Upper lobe of left lung (tissue), 6 donors: ENCODE measurements around the gene ZNF688. TPM values are rescaled to one million over a fixed set of nuclear protein-coding genes. Genes with fewer than 3 reads are reported as not detected.
"Not testable (repeated sequence)": the region's sequence is repeated elsewhere in the genome, so short reads cannot be mapped to it uniquely, and the experiment has no call there.

Experiments used
- ATAC-seq, 2 donors: fragments of 200-7000 bp; cut with Tn5 transposase; one replicate each; pipeline ENCODE4 v1.9.1; 2022; ENCODE audit warnings: mild to moderate bottlenecking in 2 of 2, moderate library complexity in 2 of 2; ENCODE audit not compliant: low FRiP score in 2 of 2
- DNase-seq, 2 donors: peaks; one replicate each; pipeline ENCODE4 v3.0.0-alpha.2; 2019 to 2020
- H3K27ac ChIP-seq, 4 donors: fragments of 200-600 bp; sonication (generic); one replicate each; pipeline ENCODE4 v1.5.1; 2016 to 2019
- H3K27me3 ChIP-seq, 4 donors: fragments of 200-600 bp; sonication (generic); one replicate each; pipeline ENCODE4 v1.5.1; 2017 to 2019
- H3K36me3 ChIP-seq, 4 donors: fragments of 200-600 bp; sonication (generic); one replicate each; pipeline ENCODE4 v1.5.1; 2016 to 2019
- H3K4me1 ChIP-seq, 4 donors: fragments of 200-600 bp; sonication (generic); one replicate each; pipeline ENCODE4 v1.5.1; 2018 to 2019
- H3K4me3 ChIP-seq, 4 donors: fragments of 200-600 bp; sonication (generic); one replicate each; pipeline ENCODE4 v1.5.1; 2017 to 2019; ENCODE audit warnings: mild to moderate bottlenecking in 2 of 4, moderate library complexity in 1 of 4
- H3K9me3 ChIP-seq, 4 donors: fragments of 200-600 bp; sonication (generic); one replicate each; pipeline ENCODE4 v1.5.1; 2018 to 2019
- CTCF ChIP-seq, 6 experiments: fragments of 450-650 bp in 4 of 6; fragments of 200-600 bp in 2 of 6; sonication (generic) in 2 of 6; IDR thresholded peaks; one replicate each; pipeline ENCODE4 v1.5.1; 2016 to 2019; ENCODE audit warnings: antibody characterized with exemption in 6 of 6
- EP300 ChIP-seq, 4 donors: sonication (generic); formaldehyde crosslinking; IDR thresholded peaks; one replicate each; pipeline ENCODE4 v1.5.1; 2017; ENCODE audit warnings: antibody characterized with exemption in 4 of 4, control low read depth in 2 of 4
- POLR2A ChIP-seq, 4 donors: fragments of 450-650 bp; IDR thresholded peaks; one replicate each; pipeline ENCODE4 v1.5.1; 2016 to 2017; ENCODE audit warnings: antibody characterized with exemption in 4 of 4, mild to moderate bottlenecking in 2 of 4
- POLR2AphosphoS5 ChIP-seq, 2 donors: sonication (generic); formaldehyde crosslinking; IDR thresholded peaks; one replicate each; pipeline ENCODE4 v1.5.1; 2017; ENCODE audit warnings: antibody characterized with exemption in 2 of 2
- WGBS, 2 donors: methylation state at CpG; one replicate each; pipeline ENCODE4 v1.1.5; 2017 to 2018; 5-methylcytosine and 5-hydroxymethylcytosine counted together
- total RNA-seq, 6 donors: library from RNA; depleted of rRNA in 4 of 6; stranded (reverse); fragments of >200 nt in 4 of 6; gene quantifications; one replicate each; pipeline versions ENCODE4 v1.1.0 to v1.2.1, GENCODE V29; 2016 to 2021
- donor health status: DM: no; HTN: no; CAD: no; lungs with moderate emphysema.
- donor health status: DM: no; HTN: yes; CAD: no; lungs with severe emphysema.

The ZNF688 gene
- total RNA-seq, 6 donors from 2014 or later, result 15.0 to 34.6 (median 18.8) TPM

DNA sequence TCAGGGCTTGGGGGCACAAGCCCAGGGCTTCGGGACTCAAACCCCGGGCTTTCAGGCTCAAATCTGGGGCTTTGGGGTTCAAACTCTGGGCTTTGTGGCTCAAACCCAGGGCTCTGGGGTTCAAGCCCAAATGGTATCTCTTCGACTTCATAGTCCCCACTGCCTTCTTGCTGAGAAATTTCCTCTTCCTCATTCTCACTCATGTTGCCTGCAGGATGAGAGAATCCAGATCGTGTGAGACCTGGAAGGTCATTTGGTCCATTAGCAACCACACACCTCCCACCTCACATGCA is 45.7 kb downstream of the ZNF688 start:
- no peaks in the 10 kb centered on the region for H3K27me3 ChIP-seq
- TF ChIP-seq POLR2A (IDR thresholded peaks at IDR 0.05), result no peak
- TF ChIP-seq EP300 (IDR thresholded peaks at IDR 0.05), result no peak
- TF ChIP-seq CTCF (IDR thresholded peaks at IDR 0.05), result no peak
- no peak for TF ChIP-seq POLR2AphosphoS5 (IDR thresholded peaks at IDR 0.05)
- WGBS, 2 donors, result 52 to 59% methylated on average over 4 of the region's 4 CpGs
- H3K36me3 ChIP-seq, result peaks cover 0 to 17% (median 8%) of the 10 kb centered on the region in 4 donors
- no peaks in the 10 kb centered on the region for H3K9me3 ChIP-seq
- peak overlapping the region; percentile 96 to 99 (median 98) for H3K27ac ChIP-seq
- peak overlapping the region; percentile 38 to 93 (median 84) for H3K4me3 ChIP-seq
- DNase-seq, result no peak
- H3K4me1 ChIP-seq, result peaks cover 11 to 45% (median 23%) of the 10 kb centered on the region in 4 donors
- no peak for ATAC-seq

DNA sequence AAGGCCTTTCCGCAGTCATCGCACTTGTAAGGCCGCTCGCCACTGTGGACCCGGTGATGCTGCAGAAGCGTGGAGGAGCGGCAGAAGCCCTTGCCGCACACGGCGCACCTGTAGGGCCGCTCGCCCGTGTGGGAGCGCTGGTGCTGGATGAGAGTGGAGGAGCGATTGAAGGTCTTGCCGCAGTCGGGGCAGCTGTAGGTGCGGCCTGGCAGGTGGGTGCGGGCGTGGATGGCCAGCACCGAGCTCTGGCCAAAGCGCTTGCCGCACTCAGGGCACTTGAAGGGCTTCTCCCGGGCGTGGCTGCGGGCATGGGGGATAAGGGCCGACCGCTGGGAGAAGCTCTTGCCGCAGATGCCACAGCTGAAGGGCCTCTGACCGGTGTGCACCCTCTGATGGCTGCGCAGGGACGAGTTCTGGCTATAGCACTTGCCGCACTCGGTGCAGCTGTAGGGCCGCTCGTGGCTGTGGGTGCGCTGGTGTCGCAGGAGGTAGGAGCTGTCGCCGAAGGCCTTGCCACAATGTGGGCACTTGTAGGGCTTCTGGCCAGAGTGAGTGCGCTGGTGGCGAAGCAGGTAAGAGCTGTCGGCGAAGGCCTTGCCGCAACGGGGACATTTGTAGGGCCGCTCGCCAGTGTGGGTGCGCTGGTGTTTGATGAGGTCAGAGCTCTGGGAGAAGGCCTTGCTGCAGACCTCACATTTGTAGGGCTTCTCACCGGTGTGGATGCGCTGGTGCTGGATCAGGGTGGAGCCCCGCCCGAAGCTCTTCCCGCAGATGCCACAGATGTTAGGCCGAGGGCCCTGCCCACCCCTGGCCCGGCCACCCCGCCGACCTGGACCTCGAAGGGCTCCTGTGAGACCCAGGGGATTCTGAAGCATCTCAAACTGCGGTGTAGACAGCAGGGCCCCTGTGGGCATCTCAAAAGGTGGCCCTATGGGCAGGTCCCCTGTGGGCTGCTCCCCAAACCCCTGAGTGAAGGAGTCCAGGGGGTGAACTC is 46.6 kb downstream of the ZNF688 start:
- Histone ChIP-seq H3K27ac (no peak overlapping the region), H3K36me3 (peaks cover 0 to 12% (median 8%) of the 10 kb centered on the region in 4 donors), H3K9me3 (no peaks in the 10 kb centered on the region), H3K4me3 (no peak overlapping the region), H3K4me1 (peaks cover 11 to 40% (median 21%) of the 10 kb centered on the region in 4 donors), H3K27me3 (no peaks in the 10 kb centered on the region)
- 92 to 97% methylated on average over 5 to 52 of the region's 60 CpGs for WGBS, 2 donors
- peak in 1 of 2 donors; percentile 84 for DNase-seq
- no peak for ATAC-seq
- TF ChIP-seq POLR2AphosphoS5 (IDR thresholded peaks at IDR 0.05) (no peak), POLR2A (IDR thresholded peaks at IDR 0.05) (no peak), EP300 (IDR thresholded peaks at IDR 0.05) (no peak), CTCF (IDR thresholded peaks at IDR 0.05) (no peak)

DNA sequence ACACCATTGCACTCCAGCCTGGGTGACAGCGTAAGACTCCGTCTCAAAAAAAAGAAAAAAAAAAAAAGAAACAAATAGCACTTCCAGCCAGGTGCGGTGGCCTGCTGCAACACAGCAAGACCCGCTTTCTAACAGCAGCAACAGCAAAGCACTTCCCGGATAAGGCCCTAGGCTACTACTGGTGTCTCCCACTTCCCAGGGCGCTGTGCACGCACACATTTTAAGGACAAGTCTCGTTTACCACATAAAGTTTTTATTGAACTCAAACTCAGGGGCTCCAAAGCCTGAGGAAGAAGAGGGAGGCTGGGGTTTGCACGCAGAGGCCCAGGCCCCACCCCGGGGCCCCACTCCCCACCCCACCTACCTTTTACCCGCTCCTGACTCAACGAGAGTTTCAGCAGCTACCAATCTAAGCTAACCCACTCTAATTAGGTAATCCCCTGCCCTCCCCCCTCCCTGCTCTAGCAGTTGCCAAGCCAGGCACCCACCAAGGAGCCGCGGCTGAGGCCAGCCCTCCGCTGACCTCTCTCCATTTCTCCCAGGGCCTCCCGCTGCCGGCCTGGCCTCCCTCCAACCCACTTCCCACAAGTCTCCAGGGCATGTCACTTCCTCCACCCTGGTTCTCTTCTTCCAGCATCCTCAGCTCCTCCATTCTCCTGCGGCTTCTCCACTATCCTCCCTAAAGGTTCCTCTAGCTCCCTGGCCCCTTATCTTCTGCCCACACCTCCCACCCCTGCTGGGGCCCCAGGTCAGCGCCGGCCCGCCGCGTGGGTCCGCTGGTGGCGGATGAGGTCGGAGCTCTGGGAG is 47.5 kb downstream of the ZNF688 start:
- no peak for ATAC-seq
- no peak overlapping the region for H3K27ac ChIP-seq
- H3K4me3 ChIP-seq, result no peak overlapping the region
- 80% methylated on average over 26 of the region's 26 CpGs for WGBS, 2 donors
- H3K27me3 ChIP-seq, result no peaks in the 10 kb centered on the region
- peaks cover 0 to 16% (median 9%) of the 10 kb centered on the region in 4 donors for H3K36me3 ChIP-seq
- TF ChIP-seq POLR2A (IDR thresholded peaks at IDR 0.05) (peak in 1 of 4 donors; percentile 5), EP300 (IDR thresholded peaks at IDR 0.05) (no peak), CTCF (IDR thresholded peaks at IDR 0.05) (no peak), POLR2AphosphoS5 (IDR thresholded peaks at IDR 0.05) (no peak)
- no peaks in the 10 kb centered on the region for H3K9me3 ChIP-seq
- H3K4me1 ChIP-seq, result peaks cover 11 to 40% (median 21%) of the 10 kb centered on the region in 4 donors
- no peak for DNase-seq

- not testable (repeated sequence) for ATAC-seq, H3K27ac ChIP-seq, DNase-seq, H3K4me3 ChIP-seq, H3K27me3 ChIP-seq, H3K9me3 ChIP-seq
- peaks cover 0 to 26% (median 11%) of the 10 kb centered on the region in 4 donors for H3K36me3 ChIP-seq
- peaks cover 8 to 29% (median 13%) of the 10 kb centered on the region in 4 donors for H3K4me1 ChIP-seq
- WGBS, 2 donors, result 88% methylated on average over 12 of the region's 12 CpGs
These were observed 48.6 kb downstream of the ZNF688 start for GRCh38 chr16:30522702-30523463.
